Loucy (cell line): ENCODE data around the gene CLEC12A.

Experiments used
- H2AFZ ChIP-seq: fragments of 200-600 bp; sonication (generic); 2 replicates; pipeline ENCODE4 v1.6.0; 2016; ENCODE audit warnings: antibody characterized with exemption, mild to moderate bottlenecking, low read length, moderate library complexity
- H3F3A ChIP-seq: fragments of 200-600 bp; 2 replicates; pipeline ENCODE4 v1.6.0; 2016; ENCODE audit warnings: antibody characterized with exemption, low read depth, mild to moderate bottlenecking
- H3K27me3 ChIP-seq: fragments of 200-600 bp; sonication (generic); 2 replicates; pipeline ENCODE4 v1.6.1; 2014; ENCODE audit warnings: low read length, mild to moderate bottlenecking; ENCODE audit not compliant: insufficient read depth, poor library complexity, severe bottlenecking
- H3K36me3 ChIP-seq: fragments of 200-600 bp; sonication (generic); 2 replicates; pipeline ENCODE4 v1.6.1; 2016; ENCODE audit warnings: low read length; ENCODE audit not compliant: insufficient read depth
- H3K4me1 ChIP-seq: fragments of 200-600 bp; sonication (generic); 2 replicates; pipeline ENCODE4 v1.5.1; 2014; ENCODE audit warnings: low read length, mild to moderate bottlenecking; ENCODE audit not compliant: insufficient read depth, poor library complexity, severe bottlenecking
- H3K4me2 ChIP-seq: fragments of 200-600 bp; sonication (generic); 2 replicates; pipeline ENCODE4 v1.6.0; 2014; ENCODE audit warnings: antibody characterized with exemption, low read length, low read depth, mild to moderate bottlenecking; ENCODE audit not compliant: poor library complexity, severe bottlenecking
- H3K4me3 ChIP-seq: fragments of 200-600 bp; sonication (generic); 2 replicates; pipeline ENCODE4 v1.5.1; 2014; ENCODE audit warnings: low read length, mild to moderate bottlenecking, mixed read lengths; ENCODE audit not compliant: poor library complexity, severe bottlenecking
- H3K79me2 ChIP-seq: fragments of 200-600 bp; sonication (generic); 2 replicates; pipeline ENCODE4 v1.6.1; 2014; ENCODE audit warnings: low read length; ENCODE audit not compliant: insufficient read depth
- H3K9ac ChIP-seq: fragments of 200-600 bp; sonication (generic); 2 replicates; pipeline ENCODE4 v1.6.0; 2014; ENCODE audit warnings: mild to moderate bottlenecking, low read depth, low read length, moderate library complexity; ENCODE audit not compliant: poor library complexity, severe bottlenecking
- H3K9me2 ChIP-seq: fragments of 200-600 bp; sonication (generic); replicated peaks from 2 replicates; pipeline ENCODE4 v1.6.1; 2016; ENCODE audit warnings: low read depth, low read length, mixed read lengths
- H3K9me3 ChIP-seq: fragments of 200-600 bp; sonication (generic); 2 replicates; pipeline ENCODE4 v1.6.1; 2014; ENCODE audit warnings: mild to moderate bottlenecking, antibody characterized with exemption, low read length, low read depth; ENCODE audit not compliant: insufficient read depth
- H4K20me1 ChIP-seq: fragments of 200-600 bp; sonication (generic); 2 replicates; pipeline ENCODE4 v1.6.0; 2014; ENCODE audit warnings: antibody characterized with exemption, low read length, mild to moderate bottlenecking; ENCODE audit not compliant: insufficient read depth, poor library complexity, severe bottlenecking
- EZH2phosphoT487 ChIP-seq: fragments of 200-600 bp; IDR thresholded peaks from 2 replicates; pipeline ENCODE4 v1.6.1; 2018; ENCODE audit warnings: antibody characterized with exemption, mild to moderate bottlenecking, moderate library complexity, borderline replicate concordance
- TF ChIP-seq, protein P1 (sequence below): fragments of 200-600 bp; sonication (generic); conservative IDR thresholded peaks from 2 replicates; pipeline ENCODE4 v1.5.1; 2014; ENCODE audit warnings: mild to moderate bottlenecking, antibody characterized with exemption, low read length

CLEC12A gene

DNA sequence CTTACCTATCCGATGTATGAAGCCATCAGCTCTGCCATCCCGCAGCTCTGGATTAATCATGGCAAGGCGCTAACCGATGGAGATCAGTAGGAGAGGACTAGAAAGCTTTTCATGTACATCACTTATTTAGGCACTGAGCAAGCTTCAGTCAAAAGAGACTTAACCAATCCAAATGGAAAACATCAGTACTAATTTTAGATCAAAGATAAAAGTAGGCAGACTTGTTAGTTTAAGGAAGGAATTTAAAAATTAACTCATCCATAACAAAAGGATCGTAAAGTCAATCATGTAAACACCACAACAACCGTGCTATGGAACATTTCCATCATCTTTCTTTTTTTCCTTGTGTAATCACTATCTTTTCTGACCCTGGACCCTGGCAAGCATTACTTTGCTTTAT, 38.9 kb upstream of the CLEC12A start, which contains the start of gene CLEC2A:
TSS of gene CLEC2A (minus strand) at position 101 of the 400 bp plus-strand sequence. CDS start at position 60, 41 bp downstream.
- no peak within 1 kb of the TSS for H3K4me3 ChIP-seq
- no peak within 1 kb of the TSS for H2AFZ ChIP-seq
- H3K79me2 ChIP-seq, result peaks cover 10% of the 10 kb centered on the region; the same call in 1 of the 2 replicates
- no peak within 1 kb of the TSS for H3K4me2 ChIP-seq
- no peaks in the 10 kb centered on the region for H3K27me3 ChIP-seq
- peaks cover 2% of the 10 kb centered on the region for H4K20me1 ChIP-seq
- TF ChIP-seq EZH2phosphoT487, result no peak
- TF ChIP-seq, protein P1, sequence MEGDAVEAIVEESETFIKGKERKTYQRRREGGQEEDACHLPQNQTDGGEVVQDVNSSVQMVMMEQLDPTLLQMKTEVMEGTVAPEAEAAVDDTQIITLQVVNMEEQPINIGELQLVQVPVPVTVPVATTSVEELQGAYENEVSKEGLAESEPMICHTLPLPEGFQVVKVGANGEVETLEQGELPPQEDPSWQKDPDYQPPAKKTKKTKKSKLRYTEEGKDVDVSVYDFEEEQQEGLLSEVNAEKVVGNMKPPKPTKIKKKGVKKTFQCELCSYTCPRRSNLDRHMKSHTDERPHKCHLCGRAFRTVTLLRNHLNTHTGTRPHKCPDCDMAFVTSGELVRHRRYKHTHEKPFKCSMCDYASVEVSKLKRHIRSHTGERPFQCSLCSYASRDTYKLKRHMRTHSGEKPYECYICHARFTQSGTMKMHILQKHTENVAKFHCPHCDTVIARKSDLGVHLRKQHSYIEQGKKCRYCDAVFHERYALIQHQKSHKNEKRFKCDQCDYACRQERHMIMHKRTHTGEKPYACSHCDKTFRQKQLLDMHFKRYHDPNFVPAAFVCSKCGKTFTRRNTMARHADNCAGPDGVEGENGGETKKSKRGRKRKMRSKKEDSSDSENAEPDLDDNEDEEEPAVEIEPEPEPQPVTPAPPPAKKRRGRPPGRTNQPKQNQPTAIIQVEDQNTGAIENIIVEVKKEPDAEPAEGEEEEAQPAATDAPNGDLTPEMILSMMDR, result no peak
- no peaks in the 10 kb centered on the region for H3F3A ChIP-seq
- H3K9me3 ChIP-seq, result no peaks in the 10 kb centered on the region
- H3K4me1 ChIP-seq, result peaks cover 11% of the 10 kb centered on the region
- no peaks in the 10 kb centered on the region for H3K9me2 ChIP-seq
- H3K36me3 ChIP-seq, result no peaks in the 10 kb centered on the region
- no peak within 1 kb of the TSS for H3K9ac ChIP-seq

DNA sequence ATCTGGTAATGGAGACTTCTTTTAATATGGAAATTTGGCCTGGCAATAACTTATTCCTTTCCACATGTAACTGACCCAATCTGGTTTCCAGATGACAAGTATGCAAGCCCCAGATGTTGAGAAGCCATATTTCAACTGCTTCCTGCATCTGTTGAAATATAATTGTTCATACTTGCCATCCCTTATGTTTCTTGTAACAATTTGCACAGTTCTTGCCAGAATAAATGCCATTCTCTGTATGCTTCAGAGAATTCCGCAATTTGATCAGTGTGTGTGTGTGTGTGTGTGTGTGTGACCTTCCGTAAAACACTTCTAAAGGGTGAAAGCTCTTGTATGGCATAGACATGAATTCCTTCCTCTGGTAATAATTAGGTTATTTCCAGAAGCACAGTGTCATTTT, 37.3 kb upstream of the CLEC12A start:
- Histone ChIP-seq H3K9me3 (no peaks in the 10 kb centered on the region), H3K9me2 (no peaks in the 10 kb centered on the region), H3K4me2 (no peak overlapping the region), H2AFZ (no peak overlapping the region), H3K9ac (no peak overlapping the region), H3K36me3 (0 out of 2 replicates have a peak, but pooled peaks cover under 1% of the 10 kb centered on the region), H3F3A (no peaks in the 10 kb centered on the region), H3K4me1 (peaks cover 20% of the 10 kb centered on the region), H3K4me3 (no peak overlapping the region), H3K79me2 (peaks cover 25% of the 10 kb centered on the region), H3K27me3 (no peaks in the 10 kb centered on the region), H4K20me1 (peaks cover 17% of the 10 kb centered on the region)
- TF ChIP-seq EZH2phosphoT487, result no peak
- TF ChIP-seq, protein P1, result no peak

DNA sequence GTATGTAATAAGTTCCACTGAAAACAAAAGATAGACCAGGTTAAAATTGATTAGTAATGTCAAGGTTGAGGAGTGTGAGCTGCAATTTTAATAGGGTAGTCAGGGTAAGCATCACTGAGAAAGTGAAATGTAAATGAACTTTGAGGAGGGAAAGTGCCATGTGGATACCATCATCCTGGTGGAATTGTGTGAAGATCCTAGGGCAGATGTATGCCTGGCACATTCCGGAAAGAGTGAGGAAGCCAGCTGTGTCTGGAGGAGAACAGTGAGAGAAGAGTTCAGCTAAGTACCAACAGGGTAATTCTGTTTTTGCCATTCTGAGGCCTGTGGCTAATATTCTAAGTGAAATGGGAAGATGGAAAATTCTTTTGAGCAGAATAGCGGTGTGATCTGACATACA, 36.2 kb upstream of the CLEC12A start:
- Histone ChIP-seq H3K27me3 (no peaks in the 10 kb centered on the region), H3K4me2 (no peak overlapping the region), H3F3A (no peaks in the 10 kb centered on the region), H3K36me3 (0 out of 2 replicates have a peak, but pooled peaks cover 5% of the 10 kb centered on the region), H3K4me1 (peaks cover 27% of the 10 kb centered on the region), H3K9me3 (no peaks in the 10 kb centered on the region), H4K20me1 (peaks cover 27% of the 10 kb centered on the region), H3K4me3 (no peak overlapping the region), H3K9ac (no peak overlapping the region), H2AFZ (no peak overlapping the region), H3K79me2 (peaks cover 35% of the 10 kb centered on the region), H3K9me2 (no peaks in the 10 kb centered on the region)
- TF ChIP-seq, protein P1, result no peak
- no peak for TF ChIP-seq EZH2phosphoT487
